ENCODE measurements around the gene LPCAT4. TPM values are rescaled to one million over a fixed set of nuclear protein-coding genes. Genes with fewer than 3 reads are reported as not detected.

LPCAT4 gene
- total RNA-seq, 1 donor from 2014 or later = 33.2 TPM

DNA sequence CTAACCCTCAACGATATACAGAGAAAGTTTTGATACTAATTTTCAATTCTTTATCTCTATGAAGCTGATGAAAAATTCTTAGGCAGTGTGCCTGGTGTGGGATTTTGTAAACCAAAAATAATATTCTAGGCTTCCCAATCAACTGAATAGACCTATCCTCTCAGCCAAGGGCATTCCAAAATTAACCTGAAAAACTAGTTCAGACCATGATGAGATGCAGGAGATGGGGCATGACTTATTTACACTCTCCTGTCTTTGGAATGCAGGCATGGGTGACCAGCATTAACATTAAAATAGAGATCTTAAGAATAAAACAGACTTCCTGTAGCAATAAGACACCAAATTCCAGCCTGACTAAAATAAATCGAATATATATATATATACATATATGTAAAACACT lies 7.8 kb upstream of the LPCAT4 start:
- no peak overlapping the region for H3K4me3 ChIP-seq (ENCODE audit: low read depth, low read length)
- TF ChIP-seq CTCF (conservative IDR thresholded peaks at IDR 0.05; ENCODE audit: low read depth, low read length) = no peak
- no peak for DNase-seq (ENCODE audit: low read depth)

- no peak overlapping the region for H3K4me3 ChIP-seq (ENCODE audit: low read depth, low read length)
- no peak for TF ChIP-seq CTCF (conservative IDR thresholded peaks at IDR 0.05; ENCODE audit: low read depth, low read length)
- DNase-seq (ENCODE audit: low read depth) = no peak
Observed at GRCh38 chr15:34373951-34374350, 7.0 kb upstream of the LPCAT4 start.

DNA sequence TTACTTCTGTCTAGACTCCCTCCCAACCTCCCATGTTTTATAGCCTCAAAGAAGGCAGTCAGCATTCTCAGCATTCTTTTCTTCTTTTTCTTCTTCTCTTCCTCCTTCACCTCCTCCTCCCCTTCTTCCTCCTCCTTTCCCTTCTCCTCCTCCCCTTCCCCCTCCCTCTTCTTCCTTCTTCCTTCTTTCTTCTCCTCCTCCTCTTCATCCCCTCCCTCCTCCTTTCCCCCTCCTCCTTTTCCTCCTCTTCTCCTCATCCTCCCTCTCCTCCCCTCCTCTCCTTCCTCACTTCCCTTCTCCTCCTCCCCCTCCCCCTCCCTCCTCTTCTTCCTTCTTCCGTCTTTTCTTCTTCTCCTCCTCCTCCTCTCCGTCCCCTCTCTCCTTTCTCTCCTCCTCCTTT lies 3.6 kb upstream of the LPCAT4 start:
- no peak for TF ChIP-seq CTCF (conservative IDR thresholded peaks at IDR 0.05; ENCODE audit: low read depth, low read length)
- DNase-seq (ENCODE audit: low read depth) = no peak
- no peak overlapping the region for H3K4me3 ChIP-seq (ENCODE audit: low read depth, low read length)

- no peak overlapping the region for H3K4me3 ChIP-seq (ENCODE audit: low read depth, low read length)
- no peak for TF ChIP-seq CTCF (conservative IDR thresholded peaks at IDR 0.05; ENCODE audit: low read depth, low read length)
- DNase-seq (ENCODE audit: low read depth) = no peak
Observed at GRCh38 chr15:34370129-34370528, 3.1 kb upstream of the LPCAT4 start.

DNA sequence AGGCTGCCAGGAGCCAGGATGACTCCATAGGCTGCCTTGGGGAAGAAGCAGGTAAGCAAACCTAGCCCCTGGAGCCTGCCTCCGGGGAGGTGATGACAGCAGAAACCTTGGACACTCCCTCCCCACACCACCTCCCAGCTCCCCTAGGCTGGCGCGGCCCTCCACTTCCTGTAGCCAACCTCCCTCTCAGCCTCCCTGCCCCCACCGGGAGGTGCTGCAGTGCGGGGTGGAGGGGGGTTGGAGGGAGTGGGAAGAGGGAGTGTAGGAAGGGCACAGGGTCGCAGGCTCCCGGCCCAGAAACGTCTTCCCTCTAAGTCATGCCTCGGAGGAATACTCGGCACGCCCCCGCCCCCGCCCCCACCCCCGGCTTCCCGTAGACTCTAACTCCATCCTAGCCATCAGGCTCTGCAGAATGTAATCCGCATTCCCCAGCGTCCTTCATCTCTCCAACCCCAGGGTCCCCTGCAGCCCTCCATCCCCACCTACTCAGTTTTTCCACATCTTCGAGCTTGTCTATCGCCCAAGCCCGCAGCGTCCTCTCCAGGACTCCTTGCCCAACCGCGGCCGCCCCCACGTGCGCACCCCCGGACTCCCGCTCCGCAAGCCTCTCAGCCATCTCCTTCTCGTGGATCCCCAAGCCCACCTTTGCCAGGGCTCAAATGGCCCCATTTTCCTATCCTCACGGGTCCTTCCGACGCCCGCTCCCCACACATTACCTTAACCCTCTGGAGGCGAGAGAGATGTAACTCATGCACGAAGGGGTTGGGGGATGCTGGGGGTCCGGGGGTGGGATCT lies 528 bp downstream of the LPCAT4 start:
- TF ChIP-seq CTCF (conservative IDR thresholded peaks at IDR 0.05; ENCODE audit: low read depth, low read length) = no peak
- no peak for DNase-seq (ENCODE audit: low read depth)
- peak overlapping the region; percentile 92 for H3K4me3 ChIP-seq (ENCODE audit: low read depth, low read length)

DNA sequence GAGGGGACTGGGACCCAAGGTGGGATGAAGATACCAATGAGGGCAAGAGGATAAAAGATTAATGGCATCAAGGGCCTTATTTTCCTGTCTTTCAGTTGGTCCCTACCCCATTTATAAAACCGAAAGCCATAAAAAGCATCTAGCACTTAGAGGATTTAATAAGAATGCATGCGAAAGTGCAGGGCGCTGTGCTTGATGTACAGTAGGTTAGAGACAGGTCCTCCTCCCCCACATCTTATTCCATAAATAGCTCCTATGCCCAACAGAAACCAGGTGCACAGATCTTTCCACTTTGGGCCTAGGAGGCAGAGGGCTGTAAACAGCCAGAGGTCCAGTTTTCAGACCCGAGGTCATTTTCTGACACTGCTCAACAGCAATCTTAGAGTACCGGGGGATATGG lies 1.2 kb downstream of the LPCAT4 start:
- DNase-seq (ENCODE audit: low read depth) = no peak
- TF ChIP-seq CTCF (conservative IDR thresholded peaks at IDR 0.05; ENCODE audit: low read depth, low read length) = no peak
- peak overlapping the region; percentile 92 for H3K4me3 ChIP-seq (ENCODE audit: low read depth, low read length)
